ENCODE results near the gene CCL14. TPM values are rescaled to one million over a fixed set of nuclear protein-coding genes. Genes with fewer than 3 reads are reported as not detected.
"Not testable (repeated sequence)": the region's sequence is repeated elsewhere in the genome, so short reads cannot be mapped to it uniquely, and the experiment has no call there.

The CCL14 gene
- total RNA-seq, 1 donor from 2014 or later, result 96.8 TPM

DNA sequence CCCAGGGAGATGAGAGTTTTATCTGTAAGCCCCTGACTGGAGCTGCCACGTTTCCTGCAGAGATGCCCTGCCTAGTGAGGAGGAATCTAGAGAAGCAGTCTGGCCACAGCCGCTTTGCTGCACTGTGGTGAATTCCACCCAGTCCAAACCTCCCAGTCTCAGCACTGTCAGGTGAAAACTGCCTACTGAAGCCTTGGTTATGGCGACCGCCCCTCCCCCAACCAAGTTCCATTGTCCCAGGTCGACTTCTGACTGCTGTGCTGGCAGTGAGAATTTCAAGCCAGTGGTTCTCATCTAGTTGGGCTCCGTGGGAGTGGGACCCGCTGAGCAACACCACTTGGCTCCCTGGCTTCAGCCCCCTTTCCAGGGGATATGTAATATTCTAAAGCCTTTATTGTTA is 32.8 kb downstream of the CCL14 start:
- DNase-seq (ENCODE audit: low spot score) (no peak), ATAC-seq (no peak)
- intact Hi-C loops (cut with DNase I), result no loop called here

DNA sequence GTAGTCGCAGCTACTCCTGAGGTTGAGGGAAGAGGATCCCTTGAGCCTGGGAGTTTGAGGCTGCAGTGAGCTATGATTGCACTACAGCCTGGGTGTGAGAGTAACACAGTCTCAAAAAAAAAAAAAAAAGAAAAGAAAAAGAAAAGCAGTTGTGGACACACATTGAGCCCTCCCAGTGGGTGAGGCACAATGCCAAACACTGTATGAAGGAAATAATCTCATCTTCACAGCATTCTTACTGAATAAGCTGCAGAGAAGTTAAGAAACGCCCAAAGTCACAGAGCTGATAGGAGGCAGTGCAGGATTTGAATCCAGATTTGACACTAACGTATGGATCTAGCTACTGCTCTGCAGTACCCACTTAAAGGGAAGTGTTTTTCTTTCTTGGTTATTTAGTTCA is 37.1 kb downstream of the CCL14 start:
- no peak for ATAC-seq
- intact Hi-C loops (cut with DNase I), result no loop called here
- no peak for DNase-seq (ENCODE audit: low spot score)

DNA sequence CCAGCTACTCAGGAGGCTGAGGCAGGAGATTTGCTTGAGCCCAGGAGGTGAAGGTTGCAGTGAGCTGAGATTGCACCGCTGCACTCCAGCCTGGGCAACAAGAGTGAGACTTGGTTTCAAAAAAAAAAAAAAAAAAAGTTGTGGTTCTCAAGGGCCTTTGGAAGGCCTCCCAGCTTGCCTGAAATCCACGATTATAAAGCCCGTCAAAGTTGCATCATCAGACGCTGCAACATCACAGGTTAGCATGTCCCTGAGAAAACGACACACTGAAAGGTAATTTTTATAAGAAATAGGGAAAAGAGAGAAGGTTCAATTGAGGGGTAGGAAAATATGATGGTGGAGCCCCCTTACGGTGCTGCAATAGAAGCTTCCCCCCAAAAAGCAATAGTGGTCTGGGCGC is 38.4 kb downstream of the CCL14 start:
- ATAC-seq (no peak), DNase-seq (ENCODE audit: low spot score) (no peak)
- intact Hi-C loops (cut with DNase I), result no loop called here

DNA sequence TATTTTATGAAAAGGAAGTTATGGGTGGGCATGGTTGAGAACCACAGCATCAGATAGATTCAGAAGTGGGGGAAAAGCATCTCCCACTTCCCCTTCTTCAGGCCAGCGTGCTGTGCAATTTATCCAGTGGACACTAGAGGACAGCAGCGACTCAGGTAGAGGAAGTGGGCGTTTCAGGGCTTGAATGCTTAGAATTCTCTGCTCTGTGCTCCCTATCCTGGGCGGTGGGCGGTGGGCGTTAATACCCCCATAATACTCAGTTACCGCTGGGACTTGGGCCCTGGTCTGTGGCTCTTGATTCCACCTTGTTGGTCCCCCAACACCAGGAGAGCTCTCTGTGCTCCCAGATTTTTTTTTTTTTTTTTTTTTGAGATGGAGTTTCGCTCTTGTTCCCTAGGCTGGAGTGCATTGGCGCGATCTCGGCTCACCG is 39.4 kb downstream of the CCL14 start:
- ATAC-seq, result peak; percentile 34
- intact Hi-C loops (cut with DNase I), result no loop called here

DNA sequence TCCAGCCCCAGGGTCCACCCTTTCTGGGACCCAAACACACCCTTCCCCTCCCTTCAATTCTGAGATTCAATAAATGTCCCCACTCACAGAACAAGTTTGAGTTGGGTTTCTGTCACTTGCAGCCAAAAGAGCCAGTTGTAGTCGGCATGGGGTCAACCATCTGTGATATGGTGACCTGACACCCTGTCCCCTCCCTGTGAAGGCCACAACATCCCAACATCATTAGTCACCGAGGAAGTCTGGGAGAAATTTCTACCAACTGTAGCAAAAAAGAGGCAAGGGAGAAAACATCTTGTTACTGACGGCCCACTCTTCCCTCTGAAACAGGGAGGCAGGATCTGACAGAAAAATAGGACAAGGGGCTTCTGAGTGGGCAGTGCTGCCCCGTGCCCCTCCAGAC is 42.4 kb downstream of the CCL14 start:
- no peak for DNase-seq (ENCODE audit: low spot score)
- intact Hi-C loops (cut with DNase I), result no loop called here
- no peak for ATAC-seq

More for the DNA sequence above, 39.4 kb downstream of the CCL14 start:
- DNase-seq (ENCODE audit: low spot score), result no peak

DNA sequence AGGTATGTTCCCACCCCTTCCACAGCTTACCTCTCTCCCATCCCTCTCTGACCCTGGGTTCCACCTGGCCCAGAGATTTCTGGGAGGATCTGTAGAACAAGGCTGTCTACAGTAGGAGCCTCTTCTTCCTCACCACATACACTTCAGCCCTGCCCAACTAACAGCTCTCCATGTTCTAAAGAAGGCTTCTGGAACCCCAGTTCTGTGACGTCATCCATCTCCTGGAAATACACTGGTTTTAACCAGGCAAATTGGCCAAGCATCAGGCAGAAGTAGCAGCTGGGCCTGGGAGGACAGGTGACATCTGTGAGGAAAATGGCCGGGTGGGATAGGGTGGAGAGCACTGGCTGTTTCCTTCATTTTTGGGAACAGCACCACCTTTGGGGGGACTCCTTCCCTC is 43.0 kb downstream of the CCL14 start, which contains the start of gene LYZL6:
Gene LYZL6, minus strand, starts transcription at position 177 of the 400 bp plus-strand sequence. CDS start 4,357 bp downstream, outside the sequence.
- intact Hi-C loops (cut with DNase I), result no loop called here
- no peak for DNase-seq (ENCODE audit: low spot score)
- ATAC-seq, result no peak

DNA sequence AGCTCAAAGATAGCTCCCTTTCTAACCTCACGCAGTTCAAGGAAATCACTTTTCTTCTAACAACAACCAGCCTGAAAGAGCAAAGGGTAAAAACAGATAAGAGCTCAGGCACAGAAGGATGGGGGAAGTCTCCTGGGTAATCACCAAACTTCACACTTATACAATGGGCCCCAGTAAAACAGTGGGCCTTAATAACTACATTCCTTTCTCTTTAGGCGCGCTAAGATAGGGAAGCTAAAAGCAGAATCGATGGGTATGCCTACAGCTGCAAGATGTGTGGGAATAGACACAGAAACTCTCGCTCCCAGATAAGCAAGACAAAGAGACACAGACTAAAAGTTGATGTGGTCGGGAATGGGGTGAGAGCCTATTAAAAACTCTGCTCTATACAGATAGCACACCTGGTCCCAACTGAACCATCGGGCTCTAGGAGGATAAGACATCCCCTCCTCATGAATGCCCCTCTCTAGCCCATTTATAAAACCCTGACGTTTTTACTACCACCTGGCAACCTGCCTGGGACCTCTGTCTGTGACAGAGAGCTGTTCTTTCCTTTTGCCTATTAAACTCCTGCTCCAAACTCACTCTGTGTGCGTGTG is 43.8 kb downstream of the CCL14 start:
- intact Hi-C loops (cut with DNase I), result no loop called here
- DNase-seq (ENCODE audit: low spot score) (no peak), ATAC-seq (no peak)

DNA sequence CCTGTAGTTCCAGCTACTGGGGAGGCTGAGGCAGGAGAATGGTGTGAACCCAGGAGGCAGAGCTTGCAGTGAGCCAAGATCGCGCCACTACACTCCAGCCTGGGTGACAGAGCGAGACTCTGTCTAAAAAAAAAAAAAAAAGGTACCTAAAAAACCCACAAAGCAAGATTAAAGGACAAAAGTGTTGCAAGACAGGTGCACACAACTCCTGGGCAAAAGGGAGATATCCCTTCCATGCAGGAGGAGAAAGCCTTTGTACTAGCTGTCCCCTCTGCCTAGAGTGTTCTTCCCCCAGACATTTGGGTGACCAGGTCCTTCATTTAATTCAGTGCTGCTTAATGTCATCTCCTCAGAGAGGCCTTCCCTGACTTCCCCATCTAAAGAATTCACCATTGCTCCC is 48.0 kb downstream of the CCL14 start:
- ATAC-seq; intact Hi-C loops (cut with DNase I); DNase-seq (ENCODE audit: low spot score): not testable (repeated sequence)

DNA sequence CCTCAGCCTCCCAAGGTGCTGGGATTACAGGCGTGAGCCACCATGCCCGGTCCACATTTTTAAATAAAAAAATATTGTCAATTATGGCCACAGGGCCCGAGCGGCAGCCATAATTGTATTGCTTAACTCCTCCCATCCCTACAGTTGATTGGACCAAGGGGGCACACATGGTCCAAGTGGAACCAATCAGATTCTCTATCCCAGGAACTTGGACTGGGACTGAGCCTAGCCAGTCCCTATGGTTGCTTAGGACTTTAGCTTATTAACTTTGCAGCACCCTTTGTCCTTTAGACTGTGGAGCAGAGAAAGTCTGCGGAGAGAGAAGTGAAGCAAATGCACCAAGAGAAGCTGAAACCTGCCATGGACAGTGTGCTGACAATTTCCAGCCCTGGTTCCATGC is 50.5 kb downstream of the CCL14 start:
- intact Hi-C loops (cut with DNase I), result no loop called here
- DNase-seq (ENCODE audit: low spot score) (no peak), ATAC-seq (no peak)

DNA sequence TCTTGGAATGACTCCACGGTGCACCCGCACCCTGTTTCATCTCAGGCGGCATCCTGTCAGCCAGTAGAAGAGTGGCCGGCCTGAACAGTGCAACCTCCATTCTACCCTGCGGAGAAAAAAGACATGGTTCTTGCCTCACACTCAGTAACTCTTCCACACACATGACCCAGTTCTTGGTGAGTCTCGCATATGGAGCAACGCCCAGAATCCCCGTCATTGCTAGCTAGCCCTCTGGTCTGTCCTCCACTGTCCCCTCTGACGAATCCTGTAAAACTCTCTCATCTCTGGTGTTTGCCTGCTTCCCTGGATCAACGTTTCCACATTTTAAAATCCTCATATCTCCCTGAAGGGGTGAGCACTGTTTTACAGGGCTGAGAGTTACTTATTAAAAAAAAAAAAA is 51.8 kb downstream of the CCL14 start:
- intact Hi-C loops (cut with DNase I), result no loop called here
- DNase-seq (ENCODE audit: low spot score) (no peak), ATAC-seq (no peak)

Other genes starting within 250 kb of the CCL14 start
- 0.13 TPM for gene GAS2L2, start 233.5 kb downstream of the CCL14 start, total RNA-seq
- not detected for gene C17orf50, start 225.8 kb downstream of the CCL14 start, total RNA-seq
- 61.5 TPM for gene MMP28, start 191.1 kb downstream of the CCL14 start, total RNA-seq
- 183 TPM for gene TAF15, start 177.2 kb downstream of the CCL14 start, total RNA-seq
- 0.27 TPM for gene HEATR9, start 117.8 kb downstream of the CCL14 start, total RNA-seq
- gene CCL5, start 106.4 kb downstream of the CCL14 start, total RNA-seq, result 5.3 TPM
- not detected for gene RDM1, start 56.0 kb downstream of the CCL14 start, total RNA-seq
- gene LYZL6, start 43.0 kb downstream of the CCL14 start, total RNA-seq, result not detected
- 1.1 TPM for gene CCL16, start 5.2 kb downstream of the CCL14 start, total RNA-seq
- not detected for gene CCL15, start 14.8 kb upstream of the CCL14 start, total RNA-seq
- 1.0 TPM for gene CCL23, start 31.2 kb upstream of the CCL14 start, total RNA-seq
- gene CCL18, start 77.5 kb upstream of the CCL14 start, total RNA-seq, result 58.8 TPM
- 39.9 TPM for gene CCL3, start 103.4 kb upstream of the CCL14 start, total RNA-seq
- gene CCL4, start 117.1 kb upstream of the CCL14 start, total RNA-seq, result 39.5 TPM
- 8.9 TPM for gene TBC1D3B, start 189.9 kb upstream of the CCL14 start, total RNA-seq
- gene CCL3L1, start 210.0 kb upstream of the CCL14 start, total RNA-seq, result 12.4 TPM
- gene CCL4L2, start 224.3 kb upstream of the CCL14 start, total RNA-seq, result 22.1 TPM

All from sciatic nerve (tissue), 2 donors.